Heart right ventricle (tissue), 16 donors: ENCODE results near the gene AMPH. TPM values are rescaled to one million over a fixed set of nuclear protein-coding genes. Genes with fewer than 3 reads are reported as not detected.

Experiments used
- ATAC-seq, 8 donors: fragments of 200-7000 bp; cut with Tn5 transposase; one replicate each; pipeline ENCODE4 v1.9.1; 2020; ENCODE audit warnings: mild to moderate bottlenecking in 8 of 8, moderate library complexity in 8 of 8, moderate number of reproducible peaks in 1 of 8
- DNase-seq, 2 donors: peaks; one replicate each; pipeline ENCODE4 v3.0.0-alpha.2; 2020
- H3K27ac ChIP-seq, 10 donors: fragments of 200-600 bp; sonication (generic) in 2 of 10; one replicate each; pipeline versions ENCODE4 v1.5.0 to v1.8.0; 2020 to 2022; ENCODE audit warnings: mild to moderate bottlenecking in 3 of 10
- H3K27me3 ChIP-seq, 7 donors: fragments of 200-600 bp; one replicate each; pipeline ENCODE4 v1.8.0; 2021 to 2022; ENCODE audit warnings: mild to moderate bottlenecking in 2 of 7
- H3K36me3 ChIP-seq, 9 donors: fragments of 200-600 bp; sonication (generic) in 1 of 9; one replicate each; pipeline versions ENCODE4 v1.5.0 to v1.8.0; 2020 to 2022; ENCODE audit warnings: mild to moderate bottlenecking in 2 of 9
- H3K4me1 ChIP-seq, 9 donors: fragments of 200-600 bp; sonication (generic) in 1 of 9; one replicate each; pipeline versions ENCODE4 v1.5.0 to v1.8.0; 2020 to 2022; ENCODE audit warnings: mild to moderate bottlenecking in 4 of 9
- H3K4me3 ChIP-seq, 10 donors: fragments of 200-600 bp; sonication (generic) in 2 of 10; one replicate each; pipeline versions ENCODE4 v1.5.0 to v1.8.0; 2020 to 2022; ENCODE audit warnings: mild to moderate bottlenecking in 7 of 10, moderate library complexity in 2 of 10
- H3K9me3 ChIP-seq, 11 donors: fragments of 200-600 bp in 10 of 11; sonication (generic) in 2 of 11; one replicate each; pipeline versions ENCODE4 v1.5.0 to v1.8.0; 2013 to 2022; ENCODE audit warnings: mild to moderate bottlenecking in 2 of 11, control low read depth in 1 of 11, moderate library complexity in 1 of 11
- WGBS, 2 donors: extraction: QIAGEN DNeasy Blood & Tissue Kit; methylation state at CpG; one replicate each; pipeline ENCODE4 v1.1.7; 2013; ENCODE audit warnings: inconsistent platforms in 1 of 2; 5-methylcytosine and 5-hydroxymethylcytosine counted together
- intact Hi-C, 10 donors: fragments of 100-400 bp; cut with DNase I; formaldehyde crosslinking; loops; one replicate each; pipeline versions ENCODE4 v1.11.1 to v1.14.2; 2022
- polyA plus RNA-seq, 2 donors: library from polyadenylated mRNA; stranded (reverse); fragments of 200-250 nt; gene quantifications; one replicate each; pipeline ENCODE4 v1.2.3, GENCODE V29; 2013
- total RNA-seq, 10 donors: library from RNA; stranded (reverse); fragmentation: NEBNext Ultra II Directional in 3 of 10; extraction: Animal tissue kit (Norgen Biotek cat#: 25700) in 3 of 10; gene quantifications; one replicate each; pipeline versions ENCODE4 v1.2.1 to v1.2.4, GENCODE V29; 2021 to 2023
- TF ChIP-seq, protein P1 (sequence below), 9 donors: fragments of 200-600 bp; sonication (generic) in 2 of 9; IDR thresholded peaks; one replicate each; pipeline versions ENCODE4 v1.5.0 to v1.8.0; 2021 to 2022; ENCODE audit warnings: antibody characterized with exemption in 9 of 9, mild to moderate bottlenecking in 5 of 9, moderate library complexity in 1 of 9
- donor health status: Arrhythmogenic right ventricular cardiomyopathy.
- donor health status: ischemic (EF 13 %, LVEDD 7.1; RV severe dilation, severe dysfunction).
- donor health status: healthy with polysubstance abuse.
- donor health status: DM: no; HTN: yes; CAD: no.
- donor health status: DM: no; HTN: no; CAD: no.
- donor health status: ischemic (EF 25% LVEDD 6.9; RV normal size, moderate dysfunction).
- donor health status: ischemic (EF 25% LVEDD 5.7; RV mildly dilated, moderate dysfunction).
- donor health status: healthy.
- donor health status: DM: yes; HTN: yes; CAD: no.
- donor health status: Ischemic cardiomyopathy.
- donor health status: ischemic (EF 35%, LVEDD 5.7; RV mildly dilated, moderate dysfunction).
- donor health status: nonischemic (EF 11% LVEDD 7.7; RV severe dilation, severe dysfunction).
- donor health status: DM: yes; HTN: yes; CAD: no.
- donor health status: PGD.
- donor health status: ischemic (EF 29% LVEDD 5.4; RV normal size, mild dysfunction).
- donor health status: nonischemic (EF 23%, LVEDD 6.1; RV moderate dilation, normal function).

Gene AMPH
- total and polyA plus RNA-seq, 12 donors, result 0.95 to 3.5 (median 2.3) TPM

DNA sequence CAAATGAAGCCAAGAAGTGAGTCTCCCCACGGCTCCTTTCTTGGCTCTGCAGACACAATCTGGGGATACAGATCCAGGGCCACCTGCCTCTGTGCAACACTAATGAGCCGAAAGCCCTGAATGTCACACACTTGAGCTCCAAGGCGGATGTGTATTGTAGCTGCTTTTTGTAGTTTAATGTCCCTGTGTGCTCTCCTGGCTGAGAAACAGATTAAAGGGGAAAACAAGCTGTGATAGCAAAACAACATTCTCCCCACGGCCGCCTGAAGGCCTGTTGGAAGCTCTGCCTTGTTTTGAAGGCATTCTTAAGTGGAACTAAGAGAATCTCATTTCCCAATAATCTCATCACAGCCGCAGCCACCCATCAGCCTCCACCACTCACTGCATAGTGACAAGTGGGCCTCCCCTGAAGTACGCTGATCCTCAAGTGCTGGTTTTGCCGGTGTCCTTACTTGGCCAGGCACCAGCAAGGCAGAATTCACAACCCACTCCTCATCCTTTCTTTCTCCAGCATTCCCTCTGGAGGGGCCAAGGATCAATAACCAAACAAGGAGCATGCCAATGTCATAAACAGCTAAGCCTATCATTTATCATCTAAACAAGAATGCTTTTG lies 44.4 kb upstream of the AMPH start:
- Histone ChIP-seq H3K27ac (peak overlapping the region in 1 of 10 donors; percentile 27), H3K9me3 (no peaks in the 10 kb centered on the region), H3K36me3 (no peaks in the 10 kb centered on the region), H3K4me3 (no peak overlapping the region), H3K4me1 (peaks cover 0 to 37% (median 0%) of the 10 kb centered on the region in 9 donors), H3K27me3 (no peaks in the 10 kb centered on the region)
- no peak for DNase-seq
- 56 to 57% methylated on average over 8 of the region's 8 CpGs for WGBS, 2 donors
- TF ChIP-seq, protein P1, sequence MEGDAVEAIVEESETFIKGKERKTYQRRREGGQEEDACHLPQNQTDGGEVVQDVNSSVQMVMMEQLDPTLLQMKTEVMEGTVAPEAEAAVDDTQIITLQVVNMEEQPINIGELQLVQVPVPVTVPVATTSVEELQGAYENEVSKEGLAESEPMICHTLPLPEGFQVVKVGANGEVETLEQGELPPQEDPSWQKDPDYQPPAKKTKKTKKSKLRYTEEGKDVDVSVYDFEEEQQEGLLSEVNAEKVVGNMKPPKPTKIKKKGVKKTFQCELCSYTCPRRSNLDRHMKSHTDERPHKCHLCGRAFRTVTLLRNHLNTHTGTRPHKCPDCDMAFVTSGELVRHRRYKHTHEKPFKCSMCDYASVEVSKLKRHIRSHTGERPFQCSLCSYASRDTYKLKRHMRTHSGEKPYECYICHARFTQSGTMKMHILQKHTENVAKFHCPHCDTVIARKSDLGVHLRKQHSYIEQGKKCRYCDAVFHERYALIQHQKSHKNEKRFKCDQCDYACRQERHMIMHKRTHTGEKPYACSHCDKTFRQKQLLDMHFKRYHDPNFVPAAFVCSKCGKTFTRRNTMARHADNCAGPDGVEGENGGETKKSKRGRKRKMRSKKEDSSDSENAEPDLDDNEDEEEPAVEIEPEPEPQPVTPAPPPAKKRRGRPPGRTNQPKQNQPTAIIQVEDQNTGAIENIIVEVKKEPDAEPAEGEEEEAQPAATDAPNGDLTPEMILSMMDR (IDR thresholded peaks at IDR 0.05), result no peak
- intact Hi-C loops, result no loop called here
- ATAC-seq, result peak in 1 of 8 donors; percentile 34

GRCh38 chr7:38674513-38674912 lies 43.3 kb upstream of the AMPH start:
- no peaks in the 10 kb centered on the region for H3K27me3 ChIP-seq
- intact Hi-C loops, result no loop called here
- peak overlapping the region in 2 of 10 donors; percentile 33 to 71 for H3K27ac ChIP-seq
- ATAC-seq (no peak), DNase-seq (no peak)
- WGBS, 2 donors, result 68 to 71% methylated on average over 1 of the region's 1 CpG
- H3K4me1 ChIP-seq, result peaks cover 0 to 34% (median 0%) of the 10 kb centered on the region in 9 donors
- no peaks in the 10 kb centered on the region for H3K9me3 ChIP-seq
- H3K36me3 ChIP-seq, result no peaks in the 10 kb centered on the region
- no peak overlapping the region for H3K4me3 ChIP-seq
- TF ChIP-seq, protein P1 (IDR thresholded peaks at IDR 0.05), result no peak

DNA sequence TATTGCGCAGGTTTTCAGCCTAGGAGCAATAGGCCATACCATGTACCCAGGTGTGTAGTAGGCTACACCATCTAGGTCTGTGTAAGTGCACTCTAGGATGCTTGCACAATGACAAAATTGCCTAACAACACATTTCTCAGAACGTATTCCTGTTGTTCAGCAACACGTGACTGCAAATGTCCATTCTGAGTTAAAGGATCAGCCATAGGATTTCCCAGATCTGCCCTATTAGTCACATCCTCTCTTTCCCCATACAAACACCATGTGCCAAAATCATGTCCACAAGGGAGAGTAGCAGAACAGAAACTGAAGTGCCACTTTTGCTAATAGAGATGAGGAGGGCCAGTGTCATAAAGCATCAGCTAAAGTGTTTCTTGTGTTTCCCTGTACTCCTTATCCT lies 42.6 kb upstream of the AMPH start:
- no peaks in the 10 kb centered on the region for H3K36me3 ChIP-seq
- no peak overlapping the region for H3K4me3 ChIP-seq
- no peak for DNase-seq
- H3K27ac ChIP-seq, result peak overlapping the region in 2 of 10 donors; percentile 33 to 71
- H3K4me1 ChIP-seq, result peaks cover 0 to 32% (median 0%) of the 10 kb centered on the region in 9 donors
- WGBS, 2 donors, result 62 to 76% methylated on average over 3 of the region's 3 CpGs
- peak in 4 of 8 donors; percentile 4 to 72 (median 50) for ATAC-seq
- H3K9me3 ChIP-seq, result no peaks in the 10 kb centered on the region
- no peaks in the 10 kb centered on the region for H3K27me3 ChIP-seq
- TF ChIP-seq, protein P1 (IDR thresholded peaks at IDR 0.05), result no peak
- intact Hi-C loops, result no loop called here

- TF ChIP-seq, protein P1 (IDR thresholded peaks at IDR 0.05), result no peak
- 75 to 80% methylated on average over 12 of the region's 12 CpGs for WGBS, 2 donors
- no peaks in the 10 kb centered on the region for H3K9me3 ChIP-seq
- H3K27me3 ChIP-seq, result no peaks in the 10 kb centered on the region
- intact Hi-C loops, result no loop called here
- H3K36me3 ChIP-seq, result no peaks in the 10 kb centered on the region
- H3K27ac ChIP-seq, result peak overlapping the region in 1 of 10 donors; percentile 16
- H3K4me1 ChIP-seq, result peaks cover 0 to 32% (median 0%) of the 10 kb centered on the region in 9 donors
- H3K4me3 ChIP-seq, result no peak overlapping the region
- DNase-seq, result no peak
- no peak for ATAC-seq
Measured at GRCh38 chr7:38671911-38672905, 41.0 kb upstream of the AMPH start.
